Activated B cell treated with CpG ODN at 0.5 μM for 24 hours (primary cell): ENCODE results near the gene DHRS3. TPM values are rescaled to one million over a fixed set of nuclear protein-coding genes. Genes with fewer than 3 reads are reported as not detected.

Experiments used
- ATAC-seq: fragments of 200-7000 bp; cut with Tn5 transposase; one replicate; pipeline ENCODE4 v1.10.0; 2021; ENCODE audit warnings: low read depth, mild to moderate bottlenecking, moderate library complexity
- CTCF ChIA-PET: fragments of 350-600 bp; sonication (Branson Sonifier 250); formaldehyde crosslinking; loops from one replicate; lab custom pipeline; 2021; ENCODE audit warnings: antibody characterized with exemption; lab: Charles Lee
- POLR2A ChIA-PET: fragments of 350-600 bp; sonication (Branson Sonifier 250); formaldehyde crosslinking; loops from one replicate; lab custom pipeline; 2021; ENCODE audit warnings: antibody characterized with exemption; lab: Charles Lee
- DNase-seq: peaks from one replicate; pipeline ENCODE4 v3.0.0; 2022
- H3K27ac Mint-ChIP-seq: one replicate; pipeline ENCODE4 v1.8.0; 2020; ENCODE audit warnings: mixed read lengths
- H3K27me3 Mint-ChIP-seq: one replicate; pipeline ENCODE4 v1.8.0; 2021; ENCODE audit warnings: mixed read lengths
- H3K36me3 Mint-ChIP-seq: one replicate; pipeline ENCODE4 v1.8.0; 2021; ENCODE audit warnings: low read depth, mixed read lengths
- H3K4me1 Mint-ChIP-seq: one replicate; pipeline ENCODE4 v1.8.0; 2021; ENCODE audit warnings: mixed read lengths
- H3K4me3 Mint-ChIP-seq: one replicate; pipeline ENCODE4 v1.8.0; 2020; ENCODE audit warnings: mild to moderate bottlenecking, mixed read lengths
- H3K9me3 Mint-ChIP-seq: one replicate; pipeline ENCODE4 v1.8.0; 2020; ENCODE audit warnings: mixed read lengths
- intact Hi-C: fragments of 100-400 bp; cut with micrococcal nuclease; formaldehyde crosslinking; loops from one replicate; pipeline ENCODE4 v1.15.1; 2024
- total RNA-seq: library from RNA; stranded (reverse); gene quantifications from 2 replicates; pipeline ENCODE4 v1.2.3, GENCODE V29; 2022
- TF ChIP-seq, protein P1 (sequence below): fragments of 200-600 bp; IDR thresholded peaks from one replicate; pipeline ENCODE4 v1.8.0; 2022; ENCODE audit warnings: antibody characterized with exemption, mild to moderate bottlenecking

DHRS3 gene, protein sequence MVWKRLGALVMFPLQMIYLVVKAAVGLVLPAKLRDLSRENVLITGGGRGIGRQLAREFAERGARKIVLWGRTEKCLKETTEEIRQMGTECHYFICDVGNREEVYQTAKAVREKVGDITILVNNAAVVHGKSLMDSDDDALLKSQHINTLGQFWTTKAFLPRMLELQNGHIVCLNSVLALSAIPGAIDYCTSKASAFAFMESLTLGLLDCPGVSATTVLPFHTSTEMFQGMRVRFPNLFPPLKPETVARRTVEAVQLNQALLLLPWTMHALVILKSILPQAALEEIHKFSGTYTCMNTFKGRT
- total RNA-seq: 0.39 and 1.8 TPM in 2 replicates

DNA sequence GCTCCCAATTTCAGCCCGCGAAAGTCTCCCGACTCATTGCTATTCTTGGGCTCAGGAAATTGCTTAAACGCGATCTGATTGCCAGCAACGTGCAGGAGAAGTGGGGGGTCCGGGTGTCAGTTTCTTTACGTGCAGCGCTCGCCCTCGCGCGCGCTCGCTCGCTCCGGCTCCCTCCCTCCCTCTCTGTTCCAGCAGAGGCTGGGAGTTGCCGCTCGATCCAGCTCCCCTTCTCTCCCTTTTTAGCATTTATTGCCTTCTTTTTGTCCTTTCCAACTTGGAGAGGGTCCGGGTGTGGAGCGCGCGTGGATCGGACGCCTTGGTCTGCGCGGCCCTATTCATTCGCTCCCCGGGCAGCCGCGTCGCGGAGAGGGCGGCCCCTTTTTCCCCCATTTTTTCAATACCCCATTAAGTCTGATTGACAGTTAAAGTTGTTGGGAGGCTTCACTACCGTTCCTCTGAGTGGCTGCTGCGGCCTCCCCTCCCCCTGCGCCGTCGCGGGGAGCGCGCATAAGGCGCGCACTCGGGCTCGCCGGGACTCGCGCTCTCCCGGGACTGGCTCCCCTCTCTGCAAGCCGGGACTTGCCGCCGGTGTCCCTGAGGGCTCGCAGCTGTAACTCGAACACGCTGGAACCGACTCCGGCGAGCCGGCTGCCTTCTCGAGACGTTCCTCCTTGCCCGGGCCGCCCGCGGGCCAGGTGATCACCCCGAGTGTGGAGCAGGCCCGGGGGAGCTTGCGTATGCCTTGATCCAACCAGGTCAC is at the start of gene DHRS3:
Gene DHRS3, minus strand, starts transcription at position 310 of the 760 bp plus-strand sequence. CDS start 862 bp downstream, outside the sequence.
- no peak within 1 kb of the TSS for H3K27ac Mint-ChIP-seq

DNA sequence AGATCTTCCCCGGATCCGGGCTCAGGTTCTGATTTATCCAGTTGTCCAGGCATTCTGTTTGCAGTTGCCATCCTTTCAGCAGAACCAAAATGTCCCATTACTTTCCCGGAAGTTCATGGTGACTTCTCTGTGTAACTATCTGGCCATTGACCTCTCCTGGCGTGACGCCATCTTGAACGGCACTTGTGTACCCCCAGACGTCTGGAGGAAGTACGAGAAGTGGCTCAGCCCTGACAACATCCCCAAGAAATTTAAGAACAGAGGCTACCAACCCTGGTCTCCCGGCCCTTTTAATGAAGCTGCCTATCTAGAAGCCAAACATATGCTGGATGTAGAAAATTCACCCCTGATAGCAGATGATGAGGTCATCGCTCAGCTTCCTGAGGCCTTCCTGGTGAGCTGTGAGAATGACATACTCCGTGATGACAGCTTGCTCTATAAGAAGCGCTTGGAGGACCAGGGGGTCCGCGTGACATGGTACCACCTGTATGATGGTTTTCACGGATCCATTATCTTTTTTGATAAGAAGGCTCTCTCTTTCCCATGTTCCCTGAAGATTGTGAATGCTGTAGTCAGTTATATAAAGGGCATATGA is 48.2 kb upstream of the DHRS3 start:
- H3K36me3 Mint-ChIP-seq: no peaks in the 10 kb centered on the region
- no peak overlapping the region for H3K4me3 Mint-ChIP-seq
- H3K27ac Mint-ChIP-seq: no peak overlapping the region
- ChIA-PET POLR2A (no interaction called here), CTCF (no interaction called here)
- ATAC-seq (no peak), DNase-seq (no peak)
- peaks cover 9% of the 10 kb centered on the region for H3K27me3 Mint-ChIP-seq
- TF ChIP-seq, protein P1, sequence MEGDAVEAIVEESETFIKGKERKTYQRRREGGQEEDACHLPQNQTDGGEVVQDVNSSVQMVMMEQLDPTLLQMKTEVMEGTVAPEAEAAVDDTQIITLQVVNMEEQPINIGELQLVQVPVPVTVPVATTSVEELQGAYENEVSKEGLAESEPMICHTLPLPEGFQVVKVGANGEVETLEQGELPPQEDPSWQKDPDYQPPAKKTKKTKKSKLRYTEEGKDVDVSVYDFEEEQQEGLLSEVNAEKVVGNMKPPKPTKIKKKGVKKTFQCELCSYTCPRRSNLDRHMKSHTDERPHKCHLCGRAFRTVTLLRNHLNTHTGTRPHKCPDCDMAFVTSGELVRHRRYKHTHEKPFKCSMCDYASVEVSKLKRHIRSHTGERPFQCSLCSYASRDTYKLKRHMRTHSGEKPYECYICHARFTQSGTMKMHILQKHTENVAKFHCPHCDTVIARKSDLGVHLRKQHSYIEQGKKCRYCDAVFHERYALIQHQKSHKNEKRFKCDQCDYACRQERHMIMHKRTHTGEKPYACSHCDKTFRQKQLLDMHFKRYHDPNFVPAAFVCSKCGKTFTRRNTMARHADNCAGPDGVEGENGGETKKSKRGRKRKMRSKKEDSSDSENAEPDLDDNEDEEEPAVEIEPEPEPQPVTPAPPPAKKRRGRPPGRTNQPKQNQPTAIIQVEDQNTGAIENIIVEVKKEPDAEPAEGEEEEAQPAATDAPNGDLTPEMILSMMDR: no peak
- intact Hi-C loops: no loop called here
- peaks cover 10% of the 10 kb centered on the region for H3K9me3 Mint-ChIP-seq
- H3K4me1 Mint-ChIP-seq: no peaks in the 10 kb centered on the region

More for the DNA sequence above, at the start of gene DHRS3:
- TF ChIP-seq, protein P1: no peak
- ATAC-seq (peak; percentile 40), DNase-seq (peak; percentile 34)
- peak within 1 kb of the TSS; percentile 82 for H3K4me3 Mint-ChIP-seq
- intact Hi-C loops: loop anchor here (2.0 kb wide), 2 partner anchors 145 to 211 kb away; no protein-coding TSS in a partner anchor
- peaks cover 43% of the 10 kb centered on the region for H3K4me1 Mint-ChIP-seq
- no peaks in the 10 kb centered on the region for H3K9me3 Mint-ChIP-seq
- ChIA-PET POLR2A (interaction anchor here (0.6 kb wide), 4 partner anchors 107 to 1003 kb away, joined by 3 to 5 read pairs (median 3); no protein-coding TSS in a partner anchor), CTCF (interaction anchor here (0.9 to 4.0 kb wide), 8 partner anchors 19 to 346 kb away, joined by 3 to 18 read pairs (median 4); no protein-coding TSS in a partner anchor)
- H3K27me3 Mint-ChIP-seq: peaks cover 57% of the 10 kb centered on the region
- H3K36me3 Mint-ChIP-seq: no peaks in the 10 kb centered on the region

DNA sequence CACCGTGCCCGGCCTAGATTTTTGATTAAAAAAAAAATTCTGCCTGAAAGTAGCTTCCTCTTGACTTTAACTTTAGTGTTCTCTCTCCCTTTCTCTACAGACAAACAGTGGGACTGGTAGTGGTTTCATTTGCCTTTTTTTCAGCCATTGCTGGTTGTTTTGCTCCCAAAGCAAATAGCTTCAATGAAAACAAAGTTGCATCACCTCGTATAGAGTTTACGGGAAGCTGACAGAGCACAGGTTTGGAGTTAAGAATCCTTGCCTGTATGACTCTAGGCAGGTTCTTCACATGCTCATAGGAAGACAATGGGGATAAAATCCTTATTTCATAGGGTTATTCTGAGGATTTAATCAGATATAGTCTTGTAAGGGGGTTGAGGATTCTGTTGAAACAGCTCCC is 47.5 kb upstream of the DHRS3 start:
- ChIA-PET POLR2A (no interaction called here), CTCF (no interaction called here)
- H3K4me3 Mint-ChIP-seq: no peak overlapping the region
- no peaks in the 10 kb centered on the region for H3K4me1 Mint-ChIP-seq
- no peaks in the 10 kb centered on the region for H3K36me3 Mint-ChIP-seq
- H3K9me3 Mint-ChIP-seq: peaks cover 10% of the 10 kb centered on the region
- TF ChIP-seq, protein P1: no peak
- no peak overlapping the region for H3K27ac Mint-ChIP-seq
- H3K27me3 Mint-ChIP-seq: peaks cover 9% of the 10 kb centered on the region
- ATAC-seq: no peak
- no peak for DNase-seq
- intact Hi-C loops: no loop called here

DNA sequence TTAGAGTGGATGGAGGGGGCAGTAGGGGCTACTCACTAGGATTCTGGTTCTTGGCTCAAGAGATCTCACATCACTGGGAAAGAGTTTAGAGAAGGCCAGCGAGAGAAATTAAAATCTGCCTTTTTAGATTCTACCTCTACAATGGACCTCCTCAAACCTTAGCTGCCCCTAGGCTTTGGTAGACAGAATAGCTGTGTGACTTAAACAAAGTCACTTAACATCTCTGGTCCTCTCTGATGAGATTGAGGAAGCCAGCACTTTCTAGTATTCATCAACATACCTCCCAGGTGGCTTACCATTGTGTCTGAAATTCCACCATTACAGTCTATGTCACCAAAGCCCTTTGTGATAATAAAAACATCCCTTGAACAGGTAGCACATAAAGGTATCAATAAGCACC is 44.5 kb upstream of the DHRS3 start:
- H3K27me3 Mint-ChIP-seq: peaks cover 21% of the 10 kb centered on the region
- intact Hi-C loops: no loop called here
- POLR2A ChIA-PET: no interaction called here
- H3K4me3 Mint-ChIP-seq: no peak overlapping the region
- CTCF ChIA-PET: no interaction called here
- ATAC-seq (no peak), DNase-seq (no peak)
- peaks cover 6% of the 10 kb centered on the region for H3K4me1 Mint-ChIP-seq
- no peak overlapping the region for H3K27ac Mint-ChIP-seq
- H3K9me3 Mint-ChIP-seq: peaks cover 2% of the 10 kb centered on the region
- TF ChIP-seq, protein P1: no peak
- no peaks in the 10 kb centered on the region for H3K36me3 Mint-ChIP-seq
